Fibroblast of the aortic adventitia (primary cell): ENCODE measurements around the gene ADGRG6. TPM values are rescaled to one million over a fixed set of nuclear protein-coding genes. Genes with fewer than 3 reads are reported as not detected.

Experiments
- DNase-seq: peaks from one replicate; pipeline ENCODE4 v3.0.0-alpha.2; 2010; ENCODE audit warnings: low read depth
- H3K4me3 ChIP-seq: 2 replicates; pipeline ENCODE4 v1.5.1; 2011; ENCODE audit warnings: low read depth, mild to moderate bottlenecking, control low read depth, low read length, moderate library complexity
- total RNA-seq: library from RNA; depleted of rRNA; stranded (reverse); fragments of >200 nt; gene quantifications from 2 replicates; pipeline ENCODE4 v1.2.3, GENCODE V29; 2012; ENCODE audit warnings: low replicate concordance
- TF ChIP-seq, protein P1 (sequence below): IDR thresholded peaks from 2 replicates; pipeline ENCODE4 v1.5.1; 2011; ENCODE audit warnings: mild to moderate bottlenecking, low read length, control low read depth, inconsistent platforms; ENCODE audit not compliant: insufficient read depth

Gene ADGRG6
- total RNA-seq, 1 donor, result 1.7 TPM

DNA sequence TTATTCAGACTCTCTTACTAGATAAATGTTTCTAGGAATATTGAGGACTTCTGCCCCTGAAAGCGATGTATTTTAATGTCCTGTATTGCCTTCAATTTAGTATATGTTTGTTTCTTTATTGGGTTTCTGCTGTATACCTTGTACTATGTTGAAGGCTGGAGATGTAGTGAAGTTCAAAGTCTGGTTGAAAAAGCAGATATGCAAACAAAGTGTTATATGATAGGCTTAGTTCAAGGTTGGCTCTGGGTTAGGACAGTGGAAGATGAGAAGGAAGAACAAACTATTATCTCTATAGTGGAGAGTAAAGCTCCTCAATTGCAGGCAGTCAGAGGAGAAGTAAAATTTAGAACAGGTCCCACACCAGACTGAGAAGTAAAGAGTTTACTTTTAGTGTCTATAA, 36.3 kb upstream of the ADGRG6 start:
- no peak for DNase-seq
- TF ChIP-seq, protein P1, sequence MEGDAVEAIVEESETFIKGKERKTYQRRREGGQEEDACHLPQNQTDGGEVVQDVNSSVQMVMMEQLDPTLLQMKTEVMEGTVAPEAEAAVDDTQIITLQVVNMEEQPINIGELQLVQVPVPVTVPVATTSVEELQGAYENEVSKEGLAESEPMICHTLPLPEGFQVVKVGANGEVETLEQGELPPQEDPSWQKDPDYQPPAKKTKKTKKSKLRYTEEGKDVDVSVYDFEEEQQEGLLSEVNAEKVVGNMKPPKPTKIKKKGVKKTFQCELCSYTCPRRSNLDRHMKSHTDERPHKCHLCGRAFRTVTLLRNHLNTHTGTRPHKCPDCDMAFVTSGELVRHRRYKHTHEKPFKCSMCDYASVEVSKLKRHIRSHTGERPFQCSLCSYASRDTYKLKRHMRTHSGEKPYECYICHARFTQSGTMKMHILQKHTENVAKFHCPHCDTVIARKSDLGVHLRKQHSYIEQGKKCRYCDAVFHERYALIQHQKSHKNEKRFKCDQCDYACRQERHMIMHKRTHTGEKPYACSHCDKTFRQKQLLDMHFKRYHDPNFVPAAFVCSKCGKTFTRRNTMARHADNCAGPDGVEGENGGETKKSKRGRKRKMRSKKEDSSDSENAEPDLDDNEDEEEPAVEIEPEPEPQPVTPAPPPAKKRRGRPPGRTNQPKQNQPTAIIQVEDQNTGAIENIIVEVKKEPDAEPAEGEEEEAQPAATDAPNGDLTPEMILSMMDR, result no peak
- no peak overlapping the region for H3K4me3 ChIP-seq

DNA sequence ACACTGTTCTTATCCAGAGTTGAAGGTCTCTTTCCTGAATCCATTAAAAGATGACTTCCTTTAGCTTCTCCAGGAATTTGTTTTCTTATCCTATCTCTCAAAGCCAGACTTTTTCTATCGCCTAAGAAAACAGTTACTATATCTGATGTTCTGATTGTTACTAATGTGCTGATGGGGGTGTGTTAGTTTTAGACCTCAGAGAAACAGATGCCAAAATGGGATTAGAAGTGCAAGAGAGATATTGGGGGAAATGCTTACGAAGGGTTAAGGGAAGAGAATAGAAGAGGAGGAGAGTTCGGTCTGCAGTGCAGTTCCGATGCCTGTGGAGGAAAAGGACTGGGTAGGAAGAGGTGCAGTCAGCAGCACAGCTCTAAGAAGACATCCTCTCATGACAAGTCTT, 35.7 kb upstream of the ADGRG6 start:
- DNase-seq, result no peak
- TF ChIP-seq, protein P1, result no peak
- H3K4me3 ChIP-seq, result no peak overlapping the region

DNA sequence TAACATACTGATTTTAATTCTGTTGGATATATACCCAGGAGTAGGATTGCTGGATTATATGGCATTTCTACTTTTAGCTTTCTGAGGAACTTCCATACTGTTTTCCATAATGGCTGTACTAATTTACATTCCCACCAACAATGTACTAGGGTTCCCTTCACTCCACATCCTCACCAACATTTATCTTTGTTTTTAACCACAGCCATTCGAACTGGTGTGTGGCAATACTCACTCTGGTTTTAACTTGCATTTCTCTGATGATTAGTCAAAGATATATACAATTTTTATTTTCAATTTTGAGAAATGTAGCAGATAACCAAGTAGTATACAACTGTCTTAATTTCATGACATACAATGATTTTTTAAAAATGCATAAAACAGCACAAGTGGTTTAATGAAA, 30.3 kb upstream of the ADGRG6 start:
- no peak overlapping the region for H3K4me3 ChIP-seq
- TF ChIP-seq, protein P1, result no peak

DNA sequence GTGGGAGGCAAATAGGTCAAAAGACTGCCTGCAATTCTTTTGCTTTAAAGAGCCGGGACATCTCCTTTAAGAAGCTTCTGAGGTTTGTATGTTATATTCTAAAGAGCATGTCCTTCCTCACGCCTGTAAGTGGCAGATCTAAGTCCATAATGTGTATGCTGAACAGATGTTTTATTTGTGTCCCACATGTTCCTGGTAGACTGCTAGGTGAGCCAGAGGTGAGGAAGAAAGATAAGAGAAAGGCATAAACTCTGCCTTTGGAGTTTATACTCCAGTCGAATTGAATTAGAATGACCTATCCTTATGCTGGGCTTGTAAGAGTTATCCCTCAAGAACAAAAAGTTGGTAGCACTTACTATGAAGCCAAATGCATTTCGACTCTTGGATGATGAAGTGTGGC, 27.2 kb upstream of the ADGRG6 start:
- TF ChIP-seq, protein P1, result no peak
- no peak for DNase-seq
- H3K4me3 ChIP-seq, result no peak overlapping the region

More for the DNA sequence above, 30.3 kb upstream of the ADGRG6 start:
- peak; percentile 10 for DNase-seq

DNA sequence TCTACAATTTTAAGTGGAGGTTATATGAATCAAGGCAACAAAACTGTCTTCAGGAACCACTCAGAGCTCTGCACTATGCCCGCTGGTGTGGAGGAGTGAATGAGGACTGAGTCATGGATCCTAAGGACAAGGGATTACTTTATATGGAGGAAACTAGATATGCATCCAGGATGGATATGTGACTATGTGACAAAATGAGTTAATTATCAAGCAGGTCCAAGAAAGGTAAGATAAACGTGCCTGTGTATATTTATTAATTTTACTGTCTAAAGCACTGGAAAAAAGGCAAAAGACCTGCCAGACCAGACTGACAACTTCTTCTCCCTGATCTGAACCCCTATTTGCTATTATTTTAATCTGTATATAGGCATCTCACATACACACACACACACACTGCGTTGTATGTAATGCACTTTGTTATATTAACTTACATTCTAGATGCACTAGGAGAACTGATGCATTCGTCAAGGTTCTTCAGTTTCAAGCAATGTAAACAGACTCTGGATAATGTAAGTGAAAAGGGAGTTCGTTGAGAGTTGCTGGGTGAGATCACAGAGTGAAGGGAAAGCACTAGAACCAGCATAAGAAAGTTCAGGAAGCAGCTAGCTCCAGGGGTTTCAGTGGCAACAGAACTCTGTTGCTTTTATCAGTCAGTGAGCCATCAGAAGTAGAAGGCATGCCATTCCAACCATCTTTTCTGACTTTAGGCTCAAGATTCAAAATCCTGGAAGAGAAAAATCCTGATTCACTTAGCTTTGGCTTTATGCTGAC, 26.4 kb upstream of the ADGRG6 start:
- no peak for DNase-seq
- TF ChIP-seq, protein P1, result no peak
- H3K4me3 ChIP-seq, result no peak overlapping the region

DNA sequence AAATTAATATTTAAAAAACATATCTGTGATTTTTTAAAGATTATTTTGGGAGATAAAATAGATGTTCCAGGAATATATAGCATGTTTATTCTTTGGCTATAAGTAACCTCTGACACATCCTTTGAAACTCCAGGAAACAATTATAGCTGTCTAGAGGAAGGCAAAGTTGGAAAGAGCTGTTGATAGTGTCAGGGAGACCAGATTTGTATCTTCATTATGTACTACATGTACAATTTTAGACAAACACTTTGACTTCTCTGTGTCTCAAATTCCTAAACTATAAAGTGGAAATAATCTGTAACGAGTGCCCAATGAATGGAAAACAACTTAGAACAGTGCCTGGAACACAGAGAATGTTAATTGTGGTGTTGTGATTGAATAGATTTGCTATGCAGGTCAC, 25.6 kb upstream of the ADGRG6 start:
- DNase-seq, result no peak
- TF ChIP-seq, protein P1, result no peak
- no peak overlapping the region for H3K4me3 ChIP-seq
